GM12872 (cell line): ENCODE results near the gene RHBDD2.

Source experiments
- TF ChIP-seq, protein P1 (sequence below): IDR thresholded peaks from 3 replicates; pipeline ENCODE4 v1.5.1; 2011; ENCODE audit warnings: low read depth, mild to moderate bottlenecking, low read length, moderate library complexity; ENCODE audit not compliant: insufficient read depth

The RHBDD2 gene

GRCh38 chr7:75885036-75885435 lies 6.2 kb downstream of the RHBDD2 start:
- TF ChIP-seq, protein P1, sequence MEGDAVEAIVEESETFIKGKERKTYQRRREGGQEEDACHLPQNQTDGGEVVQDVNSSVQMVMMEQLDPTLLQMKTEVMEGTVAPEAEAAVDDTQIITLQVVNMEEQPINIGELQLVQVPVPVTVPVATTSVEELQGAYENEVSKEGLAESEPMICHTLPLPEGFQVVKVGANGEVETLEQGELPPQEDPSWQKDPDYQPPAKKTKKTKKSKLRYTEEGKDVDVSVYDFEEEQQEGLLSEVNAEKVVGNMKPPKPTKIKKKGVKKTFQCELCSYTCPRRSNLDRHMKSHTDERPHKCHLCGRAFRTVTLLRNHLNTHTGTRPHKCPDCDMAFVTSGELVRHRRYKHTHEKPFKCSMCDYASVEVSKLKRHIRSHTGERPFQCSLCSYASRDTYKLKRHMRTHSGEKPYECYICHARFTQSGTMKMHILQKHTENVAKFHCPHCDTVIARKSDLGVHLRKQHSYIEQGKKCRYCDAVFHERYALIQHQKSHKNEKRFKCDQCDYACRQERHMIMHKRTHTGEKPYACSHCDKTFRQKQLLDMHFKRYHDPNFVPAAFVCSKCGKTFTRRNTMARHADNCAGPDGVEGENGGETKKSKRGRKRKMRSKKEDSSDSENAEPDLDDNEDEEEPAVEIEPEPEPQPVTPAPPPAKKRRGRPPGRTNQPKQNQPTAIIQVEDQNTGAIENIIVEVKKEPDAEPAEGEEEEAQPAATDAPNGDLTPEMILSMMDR = no peak

- TF ChIP-seq, protein P1 = no peak
Measured at GRCh38 chr7:75887669-75888369, 9.0 kb downstream of the RHBDD2 start.

DNA sequence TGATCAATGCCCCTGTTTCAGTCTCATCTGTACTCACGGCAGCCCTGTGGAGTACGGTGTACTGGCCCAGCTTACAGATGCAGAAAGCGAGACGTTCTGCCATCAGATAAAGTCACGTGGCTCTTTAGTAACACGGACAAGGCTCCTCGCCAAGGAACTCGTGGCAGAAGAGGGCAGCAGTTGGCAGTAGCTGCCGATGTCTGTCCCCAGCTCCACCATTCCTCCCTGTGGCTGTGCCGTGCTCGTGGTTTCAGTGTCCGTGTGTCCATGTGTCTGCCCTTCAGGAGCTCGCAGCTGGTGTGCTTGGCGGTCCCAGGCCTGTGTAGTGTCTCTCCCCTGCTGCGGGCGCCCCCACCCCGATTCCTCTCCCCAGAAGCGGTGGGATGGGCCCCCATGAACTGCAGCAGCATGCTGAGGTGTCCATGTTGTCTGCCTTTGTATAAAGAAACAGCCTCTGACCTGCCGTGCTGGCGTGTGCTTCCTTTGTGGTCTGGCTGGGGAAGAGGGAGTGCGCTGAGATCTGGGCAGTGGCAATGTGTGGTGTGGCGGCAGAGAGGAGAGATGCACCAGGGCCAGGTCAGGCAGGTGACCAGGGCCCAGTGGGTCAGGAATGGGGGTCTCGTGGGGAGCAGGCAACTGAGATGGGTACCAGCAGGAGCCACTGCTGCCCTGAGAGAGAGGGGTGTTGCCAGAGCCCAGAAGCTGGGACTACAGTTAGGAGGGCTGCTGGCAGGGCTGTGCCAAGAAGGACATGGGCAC lies 9.8 kb downstream of the RHBDD2 start:
- TF ChIP-seq, protein P1 = no peak

DNA sequence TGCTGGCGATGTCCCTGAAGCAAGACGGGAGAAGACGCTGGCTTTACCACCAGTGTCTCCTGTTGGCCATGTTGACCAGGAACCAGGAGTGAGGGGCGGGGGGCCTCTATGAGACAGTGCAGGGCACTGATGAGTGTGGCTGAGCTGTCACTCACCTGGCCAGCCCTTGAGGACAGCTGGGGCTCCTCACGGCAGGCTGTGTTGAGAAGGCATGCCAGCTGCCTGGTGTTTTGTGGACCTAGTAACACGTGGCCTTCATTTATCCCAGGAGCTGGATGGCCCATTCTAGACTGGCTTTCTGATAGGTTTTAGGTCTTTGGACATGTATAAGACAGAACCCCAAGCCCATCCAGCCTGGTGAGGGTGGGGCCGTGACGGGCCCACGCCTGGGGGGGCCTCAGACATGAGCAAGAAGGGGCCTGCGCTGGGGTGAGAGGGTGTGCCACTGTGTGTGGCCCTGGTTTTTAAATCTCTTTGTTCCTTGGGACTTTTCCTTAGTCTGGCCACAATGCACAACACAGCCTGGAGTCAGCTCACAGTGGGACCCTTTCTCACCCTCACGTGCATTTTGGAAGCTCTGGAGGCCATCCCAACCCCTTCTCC lies 10.5 kb downstream of the RHBDD2 start:
- TF ChIP-seq, protein P1 = no peak

GRCh38 chr7:75889826-75890225 lies 11.0 kb downstream of the RHBDD2 start:
- TF ChIP-seq, protein P1 = no peak

- TF ChIP-seq, protein P1 = no peak
Measured at GRCh38 chr7:75891815-75892411, 13.1 kb downstream of the RHBDD2 start.

DNA sequence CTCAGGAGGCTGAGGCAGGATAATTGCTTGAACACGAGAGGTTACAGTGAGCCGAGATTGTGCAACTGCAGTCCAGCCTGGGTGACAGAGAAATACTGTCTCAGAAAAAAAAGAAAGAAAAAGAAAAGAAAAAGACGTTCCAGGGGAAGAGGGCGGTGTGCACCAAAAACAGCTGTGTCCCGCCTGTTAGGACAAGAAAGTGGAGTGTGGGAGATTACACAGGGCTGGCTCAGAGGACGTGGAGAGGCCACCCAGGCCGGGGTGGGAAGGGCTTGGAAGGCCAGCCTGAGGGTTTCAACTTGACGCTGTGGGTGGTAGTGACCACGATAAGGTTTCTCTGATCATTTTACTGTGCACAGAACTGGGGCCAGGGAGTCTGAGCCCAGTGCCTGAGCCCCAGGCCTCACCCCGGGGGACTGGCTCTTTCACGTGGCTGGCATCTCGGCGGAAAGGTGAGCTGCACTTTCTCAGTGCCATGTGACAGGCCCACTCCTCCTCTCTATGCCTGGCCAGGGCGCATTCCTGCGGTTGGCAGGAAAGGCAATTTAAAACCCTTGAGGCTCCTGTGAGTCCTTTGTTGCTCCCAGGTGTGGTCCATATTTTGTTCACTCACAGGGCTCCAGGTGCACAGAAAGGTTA lies 13.9 kb downstream of the RHBDD2 start:
- TF ChIP-seq, protein P1 = no peak
